Pancreas (tissue), 10 donors: ENCODE measurements around the gene LUM. TPM values are rescaled to one million over a fixed set of nuclear protein-coding genes. Genes with fewer than 3 reads are reported as not detected.

Experiments used
- ATAC-seq, 4 donors: fragments of 200-7000 bp; cut with Tn5 transposase; one replicate each; pipeline versions ENCODE4 v1.8.0 to v1.9.1; 2020; ENCODE audit warnings: mild to moderate bottlenecking in 4 of 4, moderate library complexity in 4 of 4
- DNase-seq, 6 donors: peaks; one replicate each; pipeline ENCODE4 v3.0.0-alpha.2; 2020
- FAIRE-seq: peaks from 2 replicates; lab custom pipeline; 2012; peaks lifted over from hg19 to GRCh38; lab: Jason Lieb, UNC
- H3K27ac ChIP-seq, 4 donors: fragments of 200-600 bp; sonication (generic); 1 replicate in 3 of 4; 2 replicates in 1 of 4; pipeline versions ENCODE4 v1.5.0 to v1.8.0; 2020
- H3K27me3 ChIP-seq, 4 donors: fragments of 200-600 bp; one replicate each; pipeline ENCODE4 v1.8.0; 2021
- H3K36me3 ChIP-seq, 3 donors: fragments of 200-600 bp; sonication (generic) in 1 of 3; one replicate each; pipeline versions ENCODE4 v1.5.0 to v1.8.0; 2020 to 2021
- H3K4me1 ChIP-seq, 3 donors: fragments of 200-600 bp; one replicate each; pipeline ENCODE4 v1.8.0; 2021
- H3K4me3 ChIP-seq, 4 donors: fragments of 200-600 bp; sonication (generic) in 2 of 4; one replicate each; pipeline versions ENCODE4 v1.5.0 to v1.8.0; 2020 to 2021
- H3K9me3 ChIP-seq, 4 donors: fragments of 200-600 bp; one replicate each; pipeline ENCODE4 v1.8.0; 2021
- CTCF ChIP-seq, 4 donors: fragments of 200-600 bp; sonication (generic) in 3 of 4; IDR thresholded peaks; one replicate each; pipeline versions ENCODE4 v1.5.0 to v1.8.0; 2021; ENCODE audit warnings: antibody characterized with exemption in 4 of 4
- WGBS, 2 donors: extraction: QIAGEN DNeasy Blood & Tissue Kit; methylation state at CpG; one replicate each; pipeline ENCODE4 v1.1.7; 2013; 5-methylcytosine and 5-hydroxymethylcytosine counted together
- intact Hi-C, 3 donors: fragments of 100-400 bp; cut with DNase I; formaldehyde crosslinking; loops; one replicate each; pipeline versions ENCODE4 v1.11.1 to v1.14.2; 2022
- polyA plus RNA-seq, 2 donors: library from polyadenylated mRNA; stranded (reverse); fragments of 200-250 nt; gene quantifications; one replicate each; pipeline ENCODE4 v1.2.3, GENCODE V29; 2013
- total RNA-seq, 6 donors: library from RNA; stranded (reverse); fragmentation: NEBNext Ultra II Directional in 4 of 6; extraction: Animal tissue kit (Norgen Biotek cat#: 25700) in 4 of 6; gene quantifications; one replicate each; pipeline versions ENCODE4 v1.2.1 to v1.2.4, GENCODE V29; 2021 to 2023
- donor health status: healthy with polysubstance abuse.
- donor health status: DM: no; HTN: no; CAD: no; lungs with moderate emphysema.
- donor health status: DM: no; HTN: no; CAD: no.
- donor health status: control.
- donor health status: control.
- donor health status: Bipolar disorder and iron deficiency.
- donor health status: DM: yes; HTN: yes; CAD: no.
- donor health status: DM: no; HTN: no; CAD: no.
- donor health status: DM: no; HTN: no; CAD: no.
- donor health status: DM: yes; HTN: yes; CAD: no.

Gene LUM
- total and polyA plus RNA-seq, 8 donors = 5.1 to 164 (median 18.4) TPM

- H3K4me1 ChIP-seq = no peaks in the 10 kb centered on the region
- no peak for TF ChIP-seq CTCF (IDR thresholded peaks at IDR 0.05)
- H3K27me3 ChIP-seq = no peaks in the 10 kb centered on the region
- 67 to 68% methylated on average over 1 of the region's 1 CpG for WGBS, 2 donors
- H3K27ac ChIP-seq = no peak overlapping the region
- FAIRE-seq (no peak), DNase-seq (no peak), ATAC-seq (no peak)
- no peaks in the 10 kb centered on the region for H3K36me3 ChIP-seq
- H3K4me3 ChIP-seq = no peak overlapping the region
- no peaks in the 10 kb centered on the region for H3K9me3 ChIP-seq
- intact Hi-C loops = no loop called here
These were observed 50.2 kb downstream of the LUM start for GRCh38 chr12:91061091-91061490.

GRCh38 chr12:91059211-91059610 is 52.1 kb downstream of the LUM start:
- Histone ChIP-seq H3K4me3 (no peak overlapping the region), H3K27ac (no peak overlapping the region), H3K4me1 (no peaks in the 10 kb centered on the region), H3K27me3 (no peaks in the 10 kb centered on the region), H3K9me3 (no peaks in the 10 kb centered on the region), H3K36me3 (no peaks in the 10 kb centered on the region)
- no peak for TF ChIP-seq CTCF (IDR thresholded peaks at IDR 0.05)
- DNase-seq = no peak
- no peak for ATAC-seq
- no peak for FAIRE-seq
- intact Hi-C loops = no loop called here

GRCh38 chr12:91058786-91059185 is 52.5 kb downstream of the LUM start:
- FAIRE-seq = no peak

GRCh38 chr12:91057368-91058165 is 53.7 kb downstream of the LUM start, which contains the start of gene KERA:
Gene KERA (minus strand): TSS chr12:91058024. CDS start chr12:91056281, 1,743 bp downstream.
- H3K9me3 ChIP-seq = no peaks in the 10 kb centered on the region
- intact Hi-C loops = no loop called here
- no peak within 1 kb of the TSS for H3K4me3 ChIP-seq
- no peak for DNase-seq
- no peak for ATAC-seq
- no peaks in the 10 kb centered on the region for H3K27me3 ChIP-seq
- H3K36me3 ChIP-seq = no peaks in the 10 kb centered on the region
- no peak for FAIRE-seq
- no peaks in the 10 kb centered on the region for H3K4me1 ChIP-seq
- no peak for TF ChIP-seq CTCF (IDR thresholded peaks at IDR 0.05)
- 42 to 44% methylated on average over 9 of the region's 9 CpGs for WGBS, 2 donors
- no peak within 1 kb of the TSS for H3K27ac ChIP-seq

More at GRCh38 chr12:91058786-91059185, 52.5 kb downstream of the LUM start:
- Histone ChIP-seq H3K36me3 (no peaks in the 10 kb centered on the region), H3K9me3 (no peaks in the 10 kb centered on the region), H3K27ac (no peak overlapping the region), H3K4me1 (no peaks in the 10 kb centered on the region), H3K4me3 (no peak overlapping the region), H3K27me3 (no peaks in the 10 kb centered on the region)
- intact Hi-C loops = no loop called here
- WGBS, 2 donors = 80 to 85% methylated on average over 1 of the region's 1 CpG
- DNase-seq (no peak), ATAC-seq (no peak)
- no peak for TF ChIP-seq CTCF (IDR thresholded peaks at IDR 0.05)

- Histone ChIP-seq H3K36me3 (no peaks in the 10 kb centered on the region), H3K4me3 (no peak overlapping the region), H3K27me3 (no peaks in the 10 kb centered on the region), H3K4me1 (no peaks in the 10 kb centered on the region), H3K9me3 (no peaks in the 10 kb centered on the region), H3K27ac (no peak overlapping the region)
- no peak for TF ChIP-seq CTCF (IDR thresholded peaks at IDR 0.05)
- FAIRE-seq (no peak), DNase-seq (no peak), ATAC-seq (no peak)
- 78 to 87% methylated on average over 2 of the region's 2 CpGs for WGBS, 2 donors
- intact Hi-C loops = no loop called here
These were observed 54.8 kb downstream of the LUM start for GRCh38 chr12:91056488-91056887.
